Neural cell (in vitro differentiated cells): ENCODE results near the gene CPNE6. TPM values are rescaled to one million over a fixed set of nuclear protein-coding genes. Genes with fewer than 3 reads are reported as not detected.
"Not testable (repeated sequence)": the region's sequence is repeated elsewhere in the genome, so short reads cannot be mapped to it uniquely, and the experiment has no call there.

Experiments
- H2AFZ ChIP-seq: fragments of 200-600, 300-800 bp; sonication (generic), shearing (Covaris generic); 2 replicates; pipeline ENCODE4 v1.6.0; 2014; ENCODE audit warnings: low read depth, mild to moderate bottlenecking, antibody characterized with exemption, low read length, moderate library complexity
- H3F3A ChIP-seq: fragments of 200-600 bp; shearing (Covaris generic); 2 replicates; pipeline ENCODE4 v1.6.1; 2016; ENCODE audit warnings: mild to moderate bottlenecking, moderate library complexity, mixed read lengths, antibody characterized with exemption, low read length; ENCODE audit not compliant: insufficient read depth, poor library complexity, severe bottlenecking
- H3K27ac ChIP-seq: fragments of 200-600, 300-800 bp; sonication (generic), shearing (Covaris generic); 2 replicates; pipeline ENCODE4 v1.5.1; 2014; ENCODE audit warnings: mild to moderate bottlenecking, low read length, moderate library complexity
- H3K27me3 ChIP-seq: fragments of 300-800, 200-600 bp; sonication (generic), shearing (Covaris generic); 2 replicates; pipeline ENCODE4 v1.6.0; 2014; ENCODE audit warnings: mild to moderate bottlenecking, low read depth, low read length, moderate library complexity; ENCODE audit not compliant: insufficient read depth
- H3K36me3 ChIP-seq: fragments of 300-800, 200-600 bp; sonication (generic), shearing (Covaris generic); 2 replicates; pipeline ENCODE4 v1.5.1; 2014; ENCODE audit warnings: mild to moderate bottlenecking, antibody characterized with exemption, low read length, moderate library complexity; ENCODE audit not compliant: insufficient read depth
- H3K4me2 ChIP-seq: fragments of 300-800, 200-600 bp; sonication (generic), shearing (Covaris generic); 2 replicates; pipeline ENCODE4 v1.6.0; 2014; ENCODE audit warnings: mild to moderate bottlenecking, low read length
- H3K4me3 ChIP-seq: fragments of 300-800, 200-600 bp; sonication (generic), shearing (Covaris generic); 2 replicates; pipeline ENCODE4 v1.5.1; 2014; ENCODE audit warnings: mild to moderate bottlenecking, low read length, moderate library complexity
- H3K79me2 ChIP-seq: fragments of 200-600 bp; shearing (Covaris generic); replicated peaks from 2 replicates; pipeline ENCODE4 v1.6.0; 2014; ENCODE audit warnings: mild to moderate bottlenecking, low read length, moderate library complexity; ENCODE audit not compliant: insufficient read depth
- H3K9ac ChIP-seq: fragments of 300-800, 200-600 bp; sonication (generic), shearing (Covaris generic); 2 replicates; pipeline ENCODE4 v1.6.1; 2016; ENCODE audit warnings: mild to moderate bottlenecking, low read length, mixed read lengths
- H3K9me2 ChIP-seq: fragments of 200-600 bp; shearing (Covaris generic); 2 replicates; pipeline ENCODE4 v1.6.1; 2016; ENCODE audit warnings: mild to moderate bottlenecking, low read length, mixed read lengths; ENCODE audit not compliant: insufficient read depth
- H3K9me3 ChIP-seq: fragments of 200-600, 300-800 bp; sonication (generic), shearing (Covaris generic); 2 replicates; pipeline ENCODE4 v1.6.1; 2016; ENCODE audit warnings: mild to moderate bottlenecking, mixed run types, low read length, moderate library complexity, mixed read lengths
- H4K20me1 ChIP-seq: fragments of 200-600 bp; shearing (Covaris generic); 2 replicates; pipeline ENCODE4 v1.6.1; 2016; ENCODE audit warnings: mild to moderate bottlenecking, mixed run types; ENCODE audit not compliant: insufficient read depth
- CTCF ChIP-seq: fragments of 450-650 bp; IDR thresholded peaks from 2 replicates; pipeline ENCODE4 v1.5.1; 2014; ENCODE audit warnings: antibody characterized with exemption, mild to moderate bottlenecking, moderate library complexity; ENCODE audit not compliant: poor library complexity, severe bottlenecking
- EP300 ChIP-seq: fragments of 450-650 bp; conservative IDR thresholded peaks from 2 replicates; pipeline ENCODE4 v1.6.1; 2014; ENCODE audit warnings: antibody characterized with exemption, mild to moderate bottlenecking, moderate library complexity; ENCODE audit not compliant: poor library complexity, severe bottlenecking
- EZH2 ChIP-seq: fragments of 200-600, 300-800 bp; shearing (Covaris generic), sonication (generic); IDR thresholded peaks from 2 replicates; pipeline ENCODE4 v1.6.1; 2014; ENCODE audit warnings: antibody characterized with exemption, low read length, borderline replicate concordance, mild to moderate bottlenecking; ENCODE audit not compliant: insufficient read depth, poor library complexity, severe bottlenecking
- MXI1 ChIP-seq: fragments of 450-650 bp; conservative IDR thresholded peaks from 2 replicates; pipeline ENCODE4 v1.6.1; 2014; ENCODE audit warnings: antibody characterized with exemption, mild to moderate bottlenecking; ENCODE audit not compliant: poor library complexity, severe bottlenecking
- POLR2AphosphoS5 ChIP-seq: IDR thresholded peaks from 2 replicates; pipeline ENCODE4 v1.6.1; 2012
- RAD21 ChIP-seq: fragments of 450-650 bp; conservative IDR thresholded peaks from 2 replicates; pipeline ENCODE4 v1.6.1; 2014; ENCODE audit warnings: antibody characterized with exemption, mild to moderate bottlenecking, moderate library complexity
- REST ChIP-seq: IDR thresholded peaks from 2 replicates; pipeline ENCODE4 v1.6.1; 2012; ENCODE audit warnings: borderline replicate concordance
- SMC3 ChIP-seq: fragments of 450-650 bp; conservative IDR thresholded peaks from 2 replicates; pipeline ENCODE4 v1.6.1; 2014; ENCODE audit warnings: antibody characterized with exemption, mild to moderate bottlenecking, moderate library complexity; ENCODE audit not compliant: poor library complexity
- TAF1 ChIP-seq: IDR thresholded peaks from 2 replicates; pipeline ENCODE4 v1.6.1; 2012; ENCODE audit warnings: low read depth
- polyA plus RNA-seq: library from polyadenylated mRNA; depleted of rRNA; stranded (reverse); fragments of >200 nt; gene quantifications from 2 replicates; pipeline ENCODE4 v1.2.3, GENCODE V29; 2014

Gene CPNE6
- polyA plus RNA-seq, 1 donor from 2014 or later: 4.1 TPM

GRCh38 chr14:24103451-24103850 is 32.1 kb downstream of the CPNE6 start:
- Histone ChIP-seq H3F3A (no peaks in the 10 kb centered on the region), H3K4me3 (no peak overlapping the region), H3K36me3 (no peaks in the 10 kb centered on the region), H3K27me3 (no peaks in the 10 kb centered on the region), H3K4me2 (no peak overlapping the region), H2AFZ (no peak overlapping the region), H3K79me2 (no peaks in the 10 kb centered on the region), H3K9me2 (no peaks in the 10 kb centered on the region), H3K9ac (no peak overlapping the region), H3K27ac (no peak overlapping the region), H3K9me3 (no peaks in the 10 kb centered on the region), H4K20me1 (no peaks in the 10 kb centered on the region)
- TF ChIP-seq SMC3: no peak
- no peak for TF ChIP-seq RAD21
- TF ChIP-seq EP300: no peak
- TF ChIP-seq POLR2AphosphoS5: no peak
- no peak for TF ChIP-seq EZH2
- TF ChIP-seq REST: no peak
- TF ChIP-seq CTCF: no peak
- no peak for TF ChIP-seq TAF1
- no peak for TF ChIP-seq MXI1

- H3K79me2 ChIP-seq: not testable (repeated sequence)
These were observed 34.4 kb downstream of the CPNE6 start for GRCh38 chr14:24105609-24106239.

More at GRCh38 chr14:24105609-24106239, 34.4 kb downstream of the CPNE6 start:
- not testable (repeated sequence) for H3K9ac ChIP-seq, H3K27ac ChIP-seq, H2AFZ ChIP-seq, H3F3A ChIP-seq, H3K9me2 ChIP-seq, H3K27me3 ChIP-seq, H4K20me1 ChIP-seq, H3K9me3 ChIP-seq, H3K4me3 ChIP-seq, H3K36me3 ChIP-seq, H3K4me2 ChIP-seq
